Measurements from ENCODE around the gene ROPN1B. TPM values are rescaled to one million over a fixed set of nuclear protein-coding genes. Genes with fewer than 3 reads are reported as not detected.

Gene ROPN1B
- total RNA-seq, 1 donor from 2014 or later: not detected

DNA sequence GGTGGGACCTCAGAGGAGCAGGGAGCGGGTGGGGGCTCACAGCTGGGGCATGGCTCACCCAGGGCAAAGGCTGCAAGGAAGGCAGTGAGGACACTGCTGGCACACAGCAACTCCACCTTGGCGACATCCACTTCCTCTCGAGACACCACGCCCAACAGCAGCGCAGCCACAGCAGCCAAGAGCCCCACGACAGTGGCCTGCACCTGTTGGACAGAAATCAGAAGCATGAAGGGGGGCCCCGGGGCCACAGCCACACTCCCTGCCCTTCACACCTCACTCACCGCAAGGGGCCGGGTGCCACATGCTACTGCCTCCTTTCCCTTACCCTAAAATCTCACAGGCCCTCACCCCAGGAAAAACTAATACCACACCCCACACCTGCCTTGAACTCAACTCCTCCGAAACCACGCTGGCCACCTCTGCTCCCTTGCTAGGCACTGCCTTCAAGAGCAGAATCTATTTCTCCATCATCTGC is 57.3 kb downstream of the ROPN1B start:
- DNase-seq (ENCODE audit: low spot score): no peak

DNA sequence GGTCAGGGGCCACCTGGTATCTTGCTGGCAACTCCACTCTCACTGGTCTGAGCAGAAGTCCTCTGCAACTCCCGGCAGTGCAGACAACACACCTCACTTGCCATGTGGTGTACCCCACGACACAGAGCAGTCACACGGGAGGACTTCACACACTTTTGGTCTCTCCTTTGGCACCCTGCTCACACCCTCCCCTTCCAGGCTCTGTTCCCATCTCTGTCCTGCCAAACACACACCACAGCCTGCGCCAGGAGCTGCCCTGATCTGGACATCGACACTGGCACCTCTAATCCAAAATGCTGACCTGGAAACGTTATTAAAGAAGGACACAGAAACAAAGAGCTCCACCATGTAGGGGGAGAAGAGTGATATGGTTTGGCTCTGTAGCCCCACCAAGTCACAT is 57.8 kb downstream of the ROPN1B start:
- DNase-seq (ENCODE audit: low spot score): no peak

DNA sequence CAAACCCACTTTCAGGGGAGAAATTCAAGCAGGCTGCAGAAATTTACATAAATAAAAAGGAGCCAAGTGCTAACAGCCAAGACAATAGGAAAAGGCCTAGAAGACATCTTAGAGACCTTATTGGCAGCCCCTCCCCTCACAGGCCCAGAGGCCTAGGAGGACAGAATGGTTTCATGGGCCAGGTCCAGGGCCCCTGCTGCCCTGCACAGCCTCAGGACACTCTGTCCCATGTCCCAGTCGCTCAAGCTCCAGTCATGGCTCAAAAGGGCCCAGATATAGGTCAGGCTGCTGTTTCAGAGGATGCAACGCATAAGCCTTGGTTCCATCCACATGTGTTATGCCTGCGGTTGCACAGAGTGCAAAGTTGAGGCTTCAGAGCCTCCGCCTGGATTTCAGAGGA is 59.1 kb downstream of the ROPN1B start:
- no peak for DNase-seq (ENCODE audit: low spot score)

DNA sequence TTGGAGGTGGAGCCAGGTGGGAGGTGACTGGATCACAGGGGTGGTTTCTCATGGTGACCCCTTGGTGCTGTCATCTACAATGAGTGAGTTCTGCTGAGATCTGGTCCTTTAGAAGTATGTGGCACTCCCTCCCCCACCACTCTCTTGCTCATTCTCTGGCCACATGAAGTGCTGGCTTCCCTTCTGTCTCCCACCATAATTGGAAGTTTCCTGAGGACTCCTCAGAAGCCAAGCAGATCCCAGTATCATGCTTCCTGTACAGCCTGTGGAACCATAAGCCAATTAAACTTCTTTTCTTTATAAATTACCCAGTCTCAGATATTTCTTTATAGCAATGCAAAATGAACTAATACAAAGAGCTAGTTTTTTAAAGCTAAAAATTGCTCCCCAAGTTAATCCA is 60.3 kb downstream of the ROPN1B start:
- no peak for DNase-seq (ENCODE audit: low spot score)

DNA sequence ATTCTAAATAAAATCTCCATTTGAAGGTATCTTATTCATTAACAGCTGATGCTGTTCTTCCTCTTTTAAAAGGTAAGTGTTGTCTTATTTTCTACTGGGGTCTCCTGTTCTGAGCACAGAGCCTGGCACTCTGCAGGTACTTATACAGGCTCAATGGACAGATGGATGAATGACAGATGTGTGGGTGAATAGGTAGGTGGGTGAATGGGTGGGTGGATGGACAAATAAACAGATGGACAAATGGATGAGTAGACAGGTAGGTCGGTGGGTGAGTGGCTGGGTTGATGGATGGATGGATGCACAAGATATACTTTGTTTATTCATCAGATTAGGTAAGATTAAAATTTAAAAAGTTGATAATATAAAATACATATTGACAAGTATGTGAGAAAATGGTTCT is 61.5 kb downstream of the ROPN1B start:
- DNase-seq (ENCODE audit: low spot score): no peak

DNA sequence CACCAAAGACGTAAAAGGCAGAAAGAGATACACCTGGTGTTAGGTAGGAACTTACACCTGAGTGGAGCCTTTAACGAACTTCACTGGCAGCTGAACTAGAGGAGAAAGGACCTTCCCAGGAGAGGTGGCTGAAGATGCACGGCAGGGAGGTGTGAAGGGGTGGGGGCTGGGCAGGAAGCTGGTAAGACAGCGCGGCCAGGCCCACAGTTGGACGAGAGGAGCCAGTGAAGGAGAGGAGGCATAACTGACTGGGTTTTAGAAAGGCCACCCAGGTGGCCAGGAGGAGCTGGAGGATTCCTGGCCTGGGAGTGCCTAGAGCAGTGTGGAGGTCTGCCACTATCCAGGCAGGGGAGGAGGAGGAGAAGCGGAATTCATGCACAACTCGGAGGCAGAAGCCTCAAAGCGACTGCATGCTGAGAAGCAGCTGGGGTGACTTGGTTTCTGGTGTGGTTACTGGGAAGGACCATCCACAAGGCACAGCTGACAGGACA is 63.0 kb downstream of the ROPN1B start:
- peak; percentile 39 for DNase-seq (ENCODE audit: low spot score)

Other genes starting within 250 kb of the ROPN1B start
- 35.7 TPM for gene SLC41A3, start 114.9 kb downstream of the ROPN1B start, total RNA-seq
- gene ALDH1L1, start 211.4 kb downstream of the ROPN1B start, total RNA-seq: 105 TPM

Data from mesenteric fat pad (tissue), 1 donor.